CD4-positive, alpha-beta T cell treated with Interleukin-4 for 1 hour (primary cell): ENCODE results near the gene ZNF23.
A peak's percentile ranks its signal among the peaks of the same experiment; 100 is the strongest.

Experiments
- DNase-seq, 2 donors: peaks; one replicate each; pipeline ENCODE4 v3.0.0-alpha.2; 2020 to 2022

ZNF23 gene

DNA sequence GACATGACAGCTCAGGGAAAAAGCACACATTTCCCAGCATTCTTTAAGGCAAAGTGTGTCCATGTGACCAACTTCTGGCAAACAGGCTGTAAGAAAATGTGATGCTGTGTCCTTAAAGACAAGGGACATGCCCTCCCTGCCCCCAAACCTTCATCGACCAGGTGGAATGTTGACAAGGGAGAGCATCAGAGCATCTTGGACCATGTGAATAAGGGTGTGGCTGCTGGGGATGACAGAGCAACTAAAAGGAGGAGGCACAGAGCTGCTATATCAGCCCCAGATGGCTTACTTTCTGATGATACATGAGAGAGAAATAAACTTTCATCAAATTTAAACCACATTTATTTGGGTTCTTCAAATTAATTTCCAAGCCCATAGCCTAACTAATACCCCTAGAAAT lies 2.2 kb upstream of the ZNF23 start:
- DNase-seq = no peak

GRCh38 chr16:71460941-71461340 lies 1.1 kb downstream of the ZNF23 start:
- DNase-seq = no peak

DNA sequence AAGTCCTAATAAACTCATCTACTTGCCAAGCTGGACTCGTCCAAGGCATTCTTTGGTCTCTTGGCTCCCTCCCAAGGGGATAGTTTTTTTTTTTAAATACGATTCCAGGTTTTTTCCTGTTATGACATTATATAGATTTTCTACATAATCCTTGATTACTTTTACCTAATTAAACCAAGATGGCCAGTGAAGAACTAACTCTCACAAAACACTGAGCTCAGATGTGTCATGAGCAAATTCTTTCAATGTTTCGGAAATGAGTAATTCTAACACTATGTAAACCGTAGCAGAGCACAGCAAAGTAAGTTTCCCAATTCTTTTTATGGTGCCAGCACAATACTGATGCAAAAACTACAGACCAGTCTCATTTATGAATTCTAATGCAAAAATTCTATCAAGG lies 1.8 kb downstream of the ZNF23 start:
- DNase-seq = no peak

GRCh38 chr16:71459510-71459909 lies 2.5 kb downstream of the ZNF23 start:
- DNase-seq = no peak

DNA sequence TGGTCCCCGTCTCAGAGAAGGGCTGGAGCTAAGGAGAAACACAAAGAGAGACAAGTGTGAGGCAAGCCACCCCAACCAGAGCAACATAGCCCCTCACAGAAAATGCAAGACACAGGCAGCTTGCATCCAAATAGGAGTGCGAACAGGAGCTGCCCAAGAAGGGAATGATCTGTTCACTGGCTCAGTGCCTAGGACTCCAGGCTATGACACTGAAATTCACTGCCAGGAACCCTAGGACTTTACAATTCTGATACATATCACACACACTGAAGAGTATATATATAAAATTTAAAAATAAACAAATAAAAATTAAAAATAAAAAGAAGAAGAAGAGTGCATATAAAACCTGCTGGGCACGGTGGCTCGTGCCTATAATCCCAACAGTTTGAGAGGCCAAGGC lies 5.2 kb downstream of the ZNF23 start:
- no peak for DNase-seq

- no peak for DNase-seq
Observed at GRCh38 chr16:71453036-71453435, 9.0 kb downstream of the ZNF23 start.

DNA sequence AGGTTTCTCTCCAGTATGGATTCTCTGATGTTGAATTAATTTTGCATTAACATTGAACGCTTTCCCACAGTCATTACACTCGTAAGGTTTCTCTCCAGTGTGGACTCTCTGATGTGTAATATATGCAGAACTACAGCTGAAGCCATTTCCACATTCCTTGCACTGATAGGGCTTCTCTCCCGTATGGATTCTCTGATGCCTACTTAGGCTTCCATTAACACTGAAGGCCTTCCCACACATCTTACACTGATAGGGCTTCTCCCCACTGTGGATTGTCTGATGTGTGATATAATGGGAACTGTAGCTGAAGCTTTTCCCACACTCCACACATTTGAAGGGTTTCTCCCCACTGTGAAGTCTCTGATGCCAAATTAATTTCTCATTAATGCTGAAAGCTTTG lies 13.0 kb downstream of the ZNF23 start:
- DNase-seq = no peak

GRCh38 chr16:71448274-71448866 lies 13.7 kb downstream of the ZNF23 start:
- DNase-seq = no peak

- no peak for DNase-seq
Observed at GRCh38 chr16:71443714-71444113, 18.3 kb downstream of the ZNF23 start.

DNA sequence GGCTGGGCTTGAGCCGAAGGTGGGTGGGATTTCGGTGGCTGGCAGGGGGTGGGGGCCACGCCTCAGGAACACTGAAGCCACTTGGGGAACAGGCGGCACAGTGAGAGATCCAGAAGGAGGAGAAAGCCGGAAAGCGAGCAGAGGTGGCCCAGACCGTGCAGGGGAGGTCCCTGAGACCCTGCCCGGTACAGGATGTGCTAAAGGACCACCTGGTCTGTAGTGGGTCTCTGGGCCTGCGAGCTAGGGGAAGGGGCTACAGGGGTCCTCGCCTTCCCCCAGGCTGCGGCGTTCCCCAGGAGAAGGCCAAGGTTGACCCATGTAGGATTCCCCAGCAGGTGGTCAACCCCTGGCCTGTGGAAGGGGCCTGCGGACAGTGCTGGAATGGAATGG lies 20.0 kb downstream of the ZNF23 start, which contains the start of gene TLE7:
Gene TLE7 (minus strand): TSS at position 4 of the 390 bp plus-strand sequence. CDS start 8,730 bp downstream, outside the sequence.
- no peak for DNase-seq

DNA sequence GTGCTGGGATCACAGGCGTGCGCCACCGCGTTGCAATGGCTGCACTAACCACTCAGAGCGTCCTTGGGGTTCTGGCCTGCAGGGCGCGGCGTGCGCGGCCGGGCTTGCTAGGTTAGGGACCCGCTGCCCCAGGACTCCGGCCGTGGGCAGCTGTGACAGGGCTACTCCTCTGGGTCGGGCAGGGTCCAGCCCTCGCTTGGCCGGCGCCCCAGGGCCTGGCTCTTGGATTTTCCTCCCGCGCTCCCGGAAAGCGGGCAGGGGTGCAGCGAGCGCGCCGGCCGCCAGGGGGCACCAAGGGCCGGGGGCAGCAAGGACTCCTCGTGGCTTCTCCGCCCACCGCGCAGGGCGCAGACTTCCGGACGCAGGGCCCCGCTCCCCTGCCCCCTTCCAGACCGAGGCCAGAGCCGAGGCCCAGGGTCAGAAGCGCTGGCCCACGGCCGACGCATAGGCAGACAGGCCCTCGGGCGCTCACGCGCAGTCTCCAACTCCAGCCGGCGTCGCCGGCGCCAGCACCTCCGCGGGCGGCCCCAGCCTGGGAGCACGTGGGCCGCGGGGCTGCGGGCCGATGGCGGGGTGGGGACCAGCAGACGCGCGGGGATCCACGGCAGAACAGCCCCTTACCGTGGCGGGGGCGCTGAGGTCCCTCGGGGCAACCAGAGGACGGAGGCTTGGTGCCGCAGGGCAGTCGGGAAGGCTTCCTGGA lies 20.5 kb downstream of the ZNF23 start:
- no peak for DNase-seq

GRCh38 chr16:71440669-71441347 lies 21.2 kb downstream of the ZNF23 start:
- no peak for DNase-seq

DNA sequence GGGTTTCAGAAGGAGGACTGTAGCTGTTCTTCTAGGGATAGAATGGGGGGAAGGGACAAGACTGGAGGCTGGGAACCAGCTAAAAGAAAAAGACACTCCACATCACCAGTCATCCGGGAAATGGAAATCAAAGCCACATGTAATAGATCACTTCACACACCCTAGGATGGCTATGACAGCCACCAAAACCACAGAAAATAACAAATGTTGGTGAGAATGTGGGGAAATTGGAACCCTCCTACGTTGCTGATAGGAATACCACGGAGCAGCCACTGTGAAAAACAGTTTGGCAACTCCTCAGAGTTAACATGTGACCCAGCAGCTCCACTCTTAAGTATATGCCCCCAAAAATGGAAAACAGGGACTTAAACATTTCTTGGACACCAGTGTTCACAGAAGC lies 22.5 kb downstream of the ZNF23 start:
- DNase-seq = no peak

- no peak for DNase-seq
Observed at GRCh38 chr16:71436473-71436872, 25.6 kb downstream of the ZNF23 start.

GRCh38 chr16:71432906-71433305 lies 29.1 kb downstream of the ZNF23 start:
- no peak for DNase-seq

- DNase-seq = no peak
Observed at GRCh38 chr16:71431991-71432390, 30.1 kb downstream of the ZNF23 start.

DNA sequence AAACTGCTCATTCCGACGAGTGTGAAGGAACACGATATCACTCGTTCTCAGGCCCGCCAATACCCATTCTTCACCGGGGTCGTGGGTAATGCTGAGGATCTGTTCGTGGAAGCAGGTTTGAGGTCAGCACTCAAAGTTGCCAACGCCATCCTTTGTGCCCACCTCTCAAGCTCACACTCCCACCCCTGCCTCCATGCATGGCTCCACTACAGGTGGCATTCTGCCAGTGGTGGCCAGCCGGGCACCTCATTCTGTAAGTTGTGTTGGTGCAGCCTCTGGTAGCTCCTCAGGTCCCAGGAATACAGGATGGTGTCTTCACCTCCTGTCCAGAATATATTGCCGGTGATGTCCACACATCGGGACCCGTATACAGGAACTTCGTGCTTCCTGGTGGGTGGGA lies 30.9 kb downstream of the ZNF23 start:
- no peak for DNase-seq

GRCh38 chr16:71430744-71431143 lies 31.3 kb downstream of the ZNF23 start:
- DNase-seq = no peak

GRCh38 chr16:71429581-71429980 lies 32.5 kb downstream of the ZNF23 start:
- no peak for DNase-seq

DNA sequence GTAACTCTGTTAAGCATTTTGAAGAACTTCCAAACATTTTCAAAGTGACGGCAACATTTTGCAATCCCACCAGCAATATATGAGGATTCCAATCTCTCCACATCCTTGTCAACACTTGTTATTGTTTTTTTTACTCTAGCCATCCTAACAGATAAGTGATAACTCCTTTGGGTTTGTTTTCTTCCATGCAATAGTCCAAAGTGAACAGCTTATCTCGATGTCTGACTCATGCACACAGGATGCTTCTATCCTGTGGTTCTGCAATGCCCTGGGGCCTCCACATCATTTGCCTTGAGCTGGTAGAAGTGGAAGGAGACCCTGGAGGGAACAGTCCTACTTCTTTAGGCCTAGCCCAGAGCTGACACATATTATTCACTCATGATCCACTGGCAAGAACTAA lies 33.2 kb downstream of the ZNF23 start:
- no peak for DNase-seq

DNA sequence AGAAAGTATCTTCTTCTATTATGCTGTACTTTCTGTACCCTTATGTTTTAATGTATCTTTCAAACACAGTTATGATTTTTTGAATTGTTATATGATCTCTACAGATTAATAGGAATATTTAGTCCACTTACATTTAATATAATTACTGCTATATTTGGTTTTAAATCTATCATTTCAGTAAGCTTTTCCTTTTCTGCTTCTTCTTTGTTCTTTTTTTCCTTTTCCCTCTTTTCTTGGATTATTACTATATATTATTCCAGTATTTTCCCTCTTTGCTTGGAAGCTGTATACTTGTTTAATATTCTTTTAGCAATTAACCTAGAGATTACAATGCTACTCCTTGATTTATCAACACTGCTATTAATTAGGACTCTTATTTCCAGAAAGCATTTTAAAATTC lies 33.7 kb downstream of the ZNF23 start:
- no peak for DNase-seq

GRCh38 chr16:71426880-71427615 lies 35.0 kb downstream of the ZNF23 start:
- no peak for DNase-seq

GRCh38 chr16:71426069-71426879 lies 35.8 kb downstream of the ZNF23 start:
- DNase-seq = peak in 1 of 2 donors; percentile 14
